ENCODE measurements around the gene APOB. TPM values are rescaled to one million over a fixed set of nuclear protein-coding genes. Genes with fewer than 3 reads are reported as not detected.

APOB gene
- total RNA-seq, 3 donors from 2014 or later (not counting 1 experiment from before 2014, with no cell fraction given) = not detected

DNA sequence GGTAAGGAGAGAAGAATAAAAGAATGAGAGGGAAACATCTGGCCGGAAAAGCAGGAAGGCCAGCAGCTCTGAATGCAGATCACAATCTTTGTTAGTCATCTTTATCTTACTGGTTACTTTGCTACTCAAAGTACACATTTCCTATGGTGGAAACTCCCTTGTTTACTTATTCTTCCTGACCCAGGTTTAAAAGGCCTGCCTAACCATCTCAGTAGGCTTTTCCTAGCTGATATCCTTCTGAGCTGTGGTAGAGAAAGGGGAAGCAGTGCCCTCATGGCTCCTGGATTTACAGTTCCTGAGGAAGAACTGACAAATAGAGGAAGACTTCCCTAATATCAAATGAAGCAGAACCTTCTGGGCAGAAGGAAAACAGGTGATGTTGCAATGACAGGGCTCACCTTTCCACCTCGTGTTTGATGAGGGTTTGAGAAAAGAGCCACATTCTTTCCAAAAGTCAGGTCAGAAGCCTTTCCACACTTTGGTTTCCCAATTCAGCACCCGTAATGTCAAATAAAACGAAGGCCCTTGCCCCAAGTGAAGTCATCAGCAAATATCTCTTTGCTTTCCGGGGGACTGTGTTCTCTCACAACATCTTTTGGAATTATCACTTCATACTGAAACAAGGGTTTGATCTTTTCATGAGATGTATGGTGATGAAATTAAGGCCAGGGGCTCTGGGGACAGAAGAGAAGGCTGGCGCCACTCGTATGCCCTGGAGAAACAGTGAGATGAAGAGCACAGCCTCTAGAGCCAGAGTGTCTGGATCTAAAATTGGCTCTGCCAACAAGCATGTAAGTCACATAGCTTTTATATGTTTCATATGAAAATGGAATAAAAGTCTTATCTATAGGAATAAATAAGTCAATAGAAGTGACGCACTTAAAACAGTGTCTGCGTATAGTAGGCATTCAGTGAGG is 26.7 kb upstream of the APOB start:
- TF ChIP-seq CTCF (IDR thresholded peaks at IDR 0.05) = no peak
- ATAC-seq (no peak), DNase-seq (no peak)
- Histone ChIP-seq H3K36me3 (ENCODE audit: control insufficient read depth, insufficient read depth, low read length) (no peaks in the 10 kb centered on the region), H3K27ac (ENCODE audit: low read length) (no peak overlapping the region), H3K4me3 (ENCODE audit: low read length) (no peak overlapping the region), H3K27me3 (ENCODE audit: control insufficient read depth, insufficient read depth, low read length) (no peaks in the 10 kb centered on the region), H3K9me3 (ENCODE audit: control insufficient read depth, insufficient read depth, low read length) (no peaks in the 10 kb centered on the region), H3K4me1 (ENCODE audit: control insufficient read depth, insufficient read depth, low read length) (no peaks in the 10 kb centered on the region)
- Mint-ChIP-seq H3K4me3 (no peak overlapping the region), H3K27me3 (ENCODE audit: low read depth in 2 of 2) (peaks cover 0 to 9% of the 10 kb centered on the region in 2 donors), H3K9me3 (no peaks in the 10 kb centered on the region), H3K36me3 (no peaks in the 10 kb centered on the region), H3K27ac (no peak overlapping the region), H3K4me1 (no peaks in the 10 kb centered on the region)
- 75% methylated on average over 9 of the region's 9 CpGs for WGBS (ENCODE audit: insufficient coverage)
- intact Hi-C loops (cut with micrococcal nuclease) = no loop called here

GRCh38 chr2:21069746-21070340 is 26.0 kb upstream of the APOB start:
- no peak for ATAC-seq
- no peaks in the 10 kb centered on the region for H3K4me1 ChIP-seq (ENCODE audit: control insufficient read depth, insufficient read depth, low read length)
- no peak for DNase-seq
- no peaks in the 10 kb centered on the region for H3K9me3 ChIP-seq (ENCODE audit: control insufficient read depth, insufficient read depth, low read length)
- peaks cover 3 to 9% of the 10 kb centered on the region in 2 donors for H3K27me3 Mint-ChIP-seq (ENCODE audit: low read depth in 2 of 2)
- H3K4me3 Mint-ChIP-seq = no peak overlapping the region
- no peak overlapping the region for H3K27ac Mint-ChIP-seq
- WGBS (ENCODE audit: insufficient coverage) = 39% methylated on average over 2 of the region's 2 CpGs
- TF ChIP-seq CTCF (IDR thresholded peaks at IDR 0.05) = no peak
- H3K36me3 Mint-ChIP-seq = no peaks in the 10 kb centered on the region
- no peak overlapping the region for H3K4me3 ChIP-seq (ENCODE audit: low read length)
- no peaks in the 10 kb centered on the region for H3K4me1 Mint-ChIP-seq
- H3K27ac ChIP-seq (ENCODE audit: low read length) = no peak overlapping the region
- H3K36me3 ChIP-seq (ENCODE audit: control insufficient read depth, insufficient read depth, low read length) = no peaks in the 10 kb centered on the region
- no peaks in the 10 kb centered on the region for H3K9me3 Mint-ChIP-seq
- intact Hi-C loops (cut with micrococcal nuclease) = no loop called here
- H3K27me3 ChIP-seq (ENCODE audit: control insufficient read depth, insufficient read depth, low read length) = no peaks in the 10 kb centered on the region

- Histone ChIP-seq H3K4me3 (ENCODE audit: low read length) (no peak overlapping the region), H3K4me1 (ENCODE audit: control insufficient read depth, insufficient read depth, low read length) (no peaks in the 10 kb centered on the region), H3K9me3 (ENCODE audit: control insufficient read depth, insufficient read depth, low read length) (no peaks in the 10 kb centered on the region), H3K27me3 (ENCODE audit: control insufficient read depth, insufficient read depth, low read length) (no peaks in the 10 kb centered on the region), H3K36me3 (ENCODE audit: control insufficient read depth, insufficient read depth, low read length) (no peaks in the 10 kb centered on the region), H3K27ac (ENCODE audit: low read length) (no peak overlapping the region)
- WGBS (ENCODE audit: insufficient coverage) = 88% methylated on average over 2 of the region's 2 CpGs
- intact Hi-C loops (cut with micrococcal nuclease) = no loop called here
- Mint-ChIP-seq H3K36me3 (no peaks in the 10 kb centered on the region), H3K4me3 (no peak overlapping the region), H3K4me1 (no peaks in the 10 kb centered on the region), H3K9me3 (no peaks in the 10 kb centered on the region), H3K27me3 (ENCODE audit: low read depth in 2 of 2) (peaks cover 3 to 9% of the 10 kb centered on the region in 2 donors), H3K27ac (no peak overlapping the region)
- no peak for ATAC-seq
- TF ChIP-seq CTCF (IDR thresholded peaks at IDR 0.05) = no peak
- DNase-seq = no peak
Measured at GRCh38 chr2:21067859-21068537, 24.1 kb upstream of the APOB start.
